C4-2B (cell line): ENCODE results near the gene UTS2R.

ENCODE experiments used
- H3K27ac ChIP-seq: fragments of 450-650 bp; 2 replicates; pipeline ENCODE4 v1.5.1; 2017
- ZFX ChIP-seq: fragments of 450-650 bp; IDR thresholded peaks from 2 replicates; pipeline ENCODE4 v1.6.1; 2017
- TF ChIP-seq, protein P1 (sequence below): fragments of 450-650 bp; conservative IDR thresholded peaks from 2 replicates; pipeline ENCODE4 v1.5.1; 2017; ENCODE audit warnings: mild to moderate bottlenecking

Gene UTS2R

DNA sequence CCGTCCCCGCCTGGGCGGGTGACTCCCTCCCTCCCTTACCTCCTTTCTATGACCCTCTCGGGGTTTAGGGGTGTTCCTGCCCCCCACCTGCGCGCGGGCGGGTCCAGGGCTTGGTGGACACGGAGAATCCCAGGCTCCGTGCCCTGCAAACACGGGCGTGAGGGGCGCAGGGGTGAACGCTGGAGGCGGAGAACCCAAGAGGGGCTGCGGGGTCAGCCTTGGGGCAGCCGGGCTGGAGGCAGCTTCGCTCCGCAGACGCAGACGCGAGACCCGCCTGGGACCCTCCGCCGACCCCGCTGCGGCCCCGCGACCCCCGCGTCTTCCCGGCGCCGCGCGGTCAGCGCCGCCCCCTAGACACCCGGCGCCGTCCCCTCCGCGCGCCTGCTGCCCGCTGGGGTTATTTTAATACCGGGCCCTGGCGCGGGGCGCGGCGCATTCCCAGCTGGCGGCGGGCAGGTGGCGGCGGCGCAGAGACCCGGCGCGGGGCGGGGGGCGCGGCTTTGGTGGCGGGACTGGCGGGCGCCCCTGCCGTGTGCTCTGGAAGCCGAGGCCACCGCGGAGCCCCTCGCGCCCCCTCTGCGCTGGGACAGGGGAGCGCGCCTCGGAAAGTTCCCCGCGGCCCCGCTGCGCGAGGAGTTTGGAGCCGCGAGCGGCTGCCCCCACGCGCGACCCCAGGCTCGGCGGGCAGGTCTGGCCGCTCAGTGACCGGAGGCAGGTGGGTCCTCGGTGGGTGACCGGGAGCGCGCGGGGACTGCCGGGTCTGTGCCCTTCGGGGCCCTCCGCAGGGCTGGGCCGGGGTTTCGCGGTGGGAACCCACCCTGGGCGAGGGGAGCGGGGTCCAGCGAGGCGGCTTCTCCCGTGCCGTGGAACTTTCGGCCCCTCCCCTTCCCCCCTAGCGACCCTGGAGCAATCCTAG, at the start of gene UTS2R:
Gene UTS2R, plus strand, starts transcription at position 433 of the 916 bp plus-strand sequence. CDS start 2,560 bp downstream, outside the sequence.
- H3K27ac ChIP-seq: no peak within 1 kb of the TSS
- TF ChIP-seq, protein P1, sequence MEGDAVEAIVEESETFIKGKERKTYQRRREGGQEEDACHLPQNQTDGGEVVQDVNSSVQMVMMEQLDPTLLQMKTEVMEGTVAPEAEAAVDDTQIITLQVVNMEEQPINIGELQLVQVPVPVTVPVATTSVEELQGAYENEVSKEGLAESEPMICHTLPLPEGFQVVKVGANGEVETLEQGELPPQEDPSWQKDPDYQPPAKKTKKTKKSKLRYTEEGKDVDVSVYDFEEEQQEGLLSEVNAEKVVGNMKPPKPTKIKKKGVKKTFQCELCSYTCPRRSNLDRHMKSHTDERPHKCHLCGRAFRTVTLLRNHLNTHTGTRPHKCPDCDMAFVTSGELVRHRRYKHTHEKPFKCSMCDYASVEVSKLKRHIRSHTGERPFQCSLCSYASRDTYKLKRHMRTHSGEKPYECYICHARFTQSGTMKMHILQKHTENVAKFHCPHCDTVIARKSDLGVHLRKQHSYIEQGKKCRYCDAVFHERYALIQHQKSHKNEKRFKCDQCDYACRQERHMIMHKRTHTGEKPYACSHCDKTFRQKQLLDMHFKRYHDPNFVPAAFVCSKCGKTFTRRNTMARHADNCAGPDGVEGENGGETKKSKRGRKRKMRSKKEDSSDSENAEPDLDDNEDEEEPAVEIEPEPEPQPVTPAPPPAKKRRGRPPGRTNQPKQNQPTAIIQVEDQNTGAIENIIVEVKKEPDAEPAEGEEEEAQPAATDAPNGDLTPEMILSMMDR: no peak
- no peak for TF ChIP-seq ZFX

DNA sequence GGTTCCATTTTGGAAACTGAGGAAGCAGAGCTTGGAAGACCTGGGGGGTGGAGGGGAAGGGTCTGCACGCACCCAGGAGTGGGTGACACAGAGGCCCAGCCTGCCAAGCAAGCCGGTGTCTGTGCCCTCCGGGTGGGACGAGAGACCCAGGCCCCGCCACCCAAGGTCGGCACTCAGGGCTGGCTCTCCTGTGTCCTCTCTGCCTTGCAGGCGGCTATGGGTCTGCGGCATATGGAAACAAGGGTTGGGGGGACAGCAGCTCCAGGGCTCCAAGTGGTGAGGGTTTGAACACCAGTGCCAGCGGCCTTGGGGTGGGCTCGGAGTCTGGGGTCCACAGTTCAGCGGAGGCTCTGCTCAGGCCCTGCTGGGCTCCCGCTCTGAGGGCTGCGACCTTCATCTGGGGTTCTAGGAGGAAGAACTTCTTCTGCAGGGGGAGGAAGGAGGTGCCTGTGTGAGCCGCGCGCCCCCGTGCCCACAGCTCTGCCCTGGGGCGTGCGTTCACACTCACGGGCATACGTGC, 49.6 kb upstream of the UTS2R start:
- no peak overlapping the region for H3K27ac ChIP-seq
- no peak for TF ChIP-seq ZFX

DNA sequence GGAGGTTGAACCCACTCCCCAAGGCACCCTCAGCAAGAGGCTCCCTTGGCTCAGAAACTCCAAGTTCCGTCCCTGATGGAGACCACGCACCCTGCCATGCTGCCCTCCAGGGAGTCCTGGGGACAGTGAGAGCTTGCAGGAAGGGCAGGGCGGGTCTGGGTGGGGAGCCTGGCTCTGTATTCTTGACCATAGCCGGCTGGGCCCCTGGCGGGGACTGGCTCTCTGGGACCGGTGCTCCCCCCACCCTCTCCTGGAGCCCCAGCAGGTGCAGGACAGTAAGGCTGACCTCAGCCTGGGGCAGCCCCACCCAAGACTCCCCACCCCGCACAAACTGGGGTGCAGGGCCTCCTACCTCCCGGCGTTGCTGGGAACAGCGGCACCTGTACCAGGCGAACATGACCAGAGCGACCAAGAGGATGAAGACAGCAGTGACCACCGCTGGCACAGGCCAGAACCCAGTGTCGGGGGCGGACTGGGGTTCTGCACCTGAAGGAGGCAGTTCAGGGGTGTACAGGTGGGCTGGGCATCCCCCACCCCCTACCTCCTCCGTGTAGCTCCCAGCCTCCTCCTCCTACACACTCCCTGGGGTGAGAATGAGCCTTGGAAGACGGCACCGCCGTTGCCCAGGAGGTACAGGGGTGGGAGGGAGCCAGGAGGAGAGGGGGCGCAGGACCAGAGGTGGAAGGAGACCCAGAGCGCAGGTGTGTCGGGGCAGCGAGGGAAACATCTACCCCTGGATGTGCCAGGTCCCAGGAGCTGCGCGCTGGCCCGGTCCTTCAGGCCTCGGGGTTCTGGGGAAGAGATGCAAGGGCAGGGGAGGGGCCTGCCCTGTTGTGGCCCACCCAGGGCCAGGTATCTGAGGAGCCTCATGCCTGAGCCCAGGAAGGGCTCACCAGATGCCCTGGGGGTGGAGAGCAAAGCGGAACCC, 48.8 kb upstream of the UTS2R start:
- TF ChIP-seq, protein P1: no peak
- no peak for TF ChIP-seq ZFX
- H3K27ac ChIP-seq: no peak overlapping the region

DNA sequence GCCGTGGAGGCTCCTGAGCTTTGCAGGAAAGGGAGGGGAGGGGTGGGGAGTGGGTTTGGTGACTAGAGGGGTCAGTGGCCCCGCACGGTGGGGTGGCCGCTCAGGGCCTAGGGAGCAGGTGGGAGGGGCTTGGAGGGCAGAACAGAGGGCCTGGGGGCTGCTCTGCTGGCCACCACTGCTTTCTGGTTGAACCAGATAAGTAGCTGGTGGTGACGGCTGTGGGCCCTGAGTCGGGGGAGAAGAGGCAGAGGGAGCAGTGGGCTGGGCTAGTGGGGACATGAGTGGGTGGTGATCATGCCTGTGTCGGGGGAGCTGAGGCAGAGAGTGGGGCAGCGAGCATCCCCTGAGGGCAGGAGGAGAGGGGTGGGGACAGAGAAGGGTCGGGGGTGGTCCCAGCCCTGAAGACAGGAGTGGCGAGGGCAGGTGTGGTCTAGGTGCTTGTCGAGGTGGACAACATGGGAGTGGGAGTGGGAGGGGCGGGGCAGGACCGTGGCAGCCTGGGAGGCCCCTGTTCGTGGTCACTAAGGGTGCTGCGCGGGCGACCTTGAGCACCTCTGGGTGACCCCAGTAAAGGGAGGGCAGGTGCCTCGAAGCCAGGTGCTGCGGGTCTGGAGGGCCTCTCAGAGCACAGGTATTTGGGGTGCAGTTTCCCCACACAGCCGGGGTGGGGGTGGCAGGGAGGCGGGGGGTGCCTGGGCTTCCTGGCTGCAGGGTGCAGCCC, 47.9 kb upstream of the UTS2R start:
- no peak overlapping the region for H3K27ac ChIP-seq

DNA sequence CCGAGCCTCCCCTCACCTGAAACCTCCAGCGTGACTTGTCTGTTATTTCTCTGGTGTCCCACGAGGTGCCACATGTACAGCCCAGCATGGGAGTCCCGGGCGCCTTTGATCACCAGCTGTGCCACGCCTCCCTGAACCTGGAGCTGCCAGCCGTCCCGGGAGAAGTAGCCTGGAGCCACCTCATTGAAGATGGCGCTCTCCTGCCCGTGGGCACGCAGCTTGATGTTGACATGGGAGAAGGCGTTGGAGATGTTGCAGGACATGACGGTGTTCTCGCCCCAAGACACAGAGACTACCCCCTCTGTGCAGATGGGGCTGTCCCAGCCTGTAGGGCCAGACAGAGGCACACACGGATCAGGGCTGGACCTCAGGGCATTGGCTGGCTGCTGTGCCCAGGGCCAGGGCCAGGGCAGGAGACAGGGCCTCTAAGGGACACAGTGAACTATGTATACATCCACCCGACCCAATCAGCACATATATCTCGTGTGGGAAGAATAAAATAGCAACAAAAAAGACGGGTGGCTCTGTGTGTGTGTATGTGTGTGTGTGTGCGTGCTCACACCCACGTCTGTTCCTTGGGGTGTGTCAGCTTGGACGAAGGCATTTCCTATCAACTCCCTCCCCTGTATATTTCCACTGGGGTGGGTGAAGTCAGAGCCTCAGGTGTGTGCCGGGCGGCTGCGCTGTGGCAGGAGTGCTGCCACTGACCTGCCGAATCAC, 46.8 kb upstream of the UTS2R start:
- no peak overlapping the region for H3K27ac ChIP-seq
- TF ChIP-seq, protein P1: no peak
- TF ChIP-seq ZFX: no peak

More for the DNA sequence above, 47.9 kb upstream of the UTS2R start:
- no peak for TF ChIP-seq ZFX
- TF ChIP-seq, protein P1: no peak

DNA sequence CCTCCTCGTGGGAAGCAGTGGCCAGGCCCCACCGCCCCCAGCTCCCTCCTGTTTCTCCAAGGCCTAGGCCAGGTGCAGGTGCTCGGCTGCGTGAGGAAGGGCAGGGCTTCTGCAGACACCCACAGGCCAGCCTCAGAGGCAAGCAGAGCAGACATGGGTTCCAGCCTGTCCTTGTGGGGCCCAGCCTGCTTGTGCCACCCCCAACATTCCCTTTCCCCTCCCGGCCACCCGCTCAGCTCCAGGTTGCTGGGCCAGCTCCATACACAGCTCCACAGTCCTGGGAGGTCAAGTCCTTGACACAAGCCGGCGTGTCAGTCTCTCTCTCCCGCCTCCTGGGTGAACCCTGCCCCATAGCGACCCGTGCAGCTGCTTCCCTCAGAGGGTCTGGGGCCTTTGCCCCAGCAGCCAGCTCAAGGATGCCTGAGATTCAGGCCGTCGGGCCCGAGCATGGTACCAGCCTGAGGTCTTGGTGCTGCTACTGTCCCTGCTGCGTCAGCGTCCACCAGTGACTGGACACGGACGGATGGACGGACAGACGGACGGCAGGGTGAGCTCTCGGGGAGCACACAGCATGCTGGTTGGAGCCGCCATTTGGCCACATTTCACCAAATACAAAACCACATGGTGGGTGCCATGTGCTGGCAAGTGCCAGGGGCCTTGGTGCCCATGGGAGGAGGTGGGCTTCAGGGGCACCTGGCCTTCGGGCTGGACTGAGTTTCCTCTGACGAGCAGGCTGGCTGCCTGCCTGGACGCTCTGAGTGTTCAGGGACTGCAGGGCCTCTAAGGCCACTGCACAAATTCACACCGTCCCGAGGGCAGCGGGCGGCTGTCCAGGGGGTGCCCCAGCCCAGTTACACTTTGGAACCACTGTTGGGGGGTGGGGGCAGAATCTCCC, 46.0 kb upstream of the UTS2R start:
- TF ChIP-seq ZFX: no peak
- TF ChIP-seq, protein P1: no peak
- H3K27ac ChIP-seq: no peak overlapping the region
